GM12878 (cell line): ENCODE data around the gene GALC. TPM values are rescaled to one million over a fixed set of nuclear protein-coding genes. Genes with fewer than 3 reads are reported as not detected.

Experiments
- ATAC-seq: fragments of 200-7000 bp; cut with Tn5 transposase; 3 replicates; pipeline ENCODE4 v1.9.1; 2020; ENCODE audit warnings: mild to moderate bottlenecking, moderate library complexity
- BruUV-seq: library from RNA; stranded (reverse); fragments of 400-500 nt; replicated peaks from 2 replicates; lab custom pipeline; 2021; lab: Mats Ljungman, UMichigan
- CTCF ChIA-PET: fragments of 300-600 bp; sonication (Branson Sonifier 250); formaldehyde crosslinking; extraction: SDS; loops from one replicate; lab custom pipeline; 2021; ENCODE audit warnings: inconsistent platforms; lab: Yijun Ruan, JAX
- POLR2A ChIA-PET: fragments of 350-600 bp; formaldehyde crosslinking; extraction: SDS; loops from one replicate; lab custom pipeline; 2021; ENCODE audit warnings: inconsistent platforms; lab: Charles Lee
- RAD21 ChIA-PET: fragments of 300-600 bp; sonication (Branson Sonifier 250); formaldehyde crosslinking; loops from one replicate; lab custom pipeline; 2023; ENCODE audit warnings: antibody characterized with exemption; ENCODE audit not compliant: unreplicated experiment; lab: Charles Lee
- SMC1A ChIA-PET: fragments of 300-600 bp; sonication (Branson Sonifier 250); formaldehyde crosslinking; loops from one replicate; lab custom pipeline; 2023; ENCODE audit not compliant: unreplicated experiment, uncharacterized antibody; lab: Charles Lee
- DNase-seq: peaks from one replicate; pipeline ENCODE4 v3.0.0-alpha.2; 2011; ENCODE audit warnings: low read depth, low spot score
- FAIRE-seq: peaks from 3 replicates; lab custom pipeline; 2011; peaks lifted over from hg19 to GRCh38; lab: Jason Lieb, UNC
- H2AFZ ChIP-seq: 2 replicates; pipeline ENCODE4 v1.6.0; 2011; ENCODE audit warnings: low read depth, low read length, control low read depth; ENCODE audit not compliant: control insufficient read depth
- H3K27ac ChIP-seq: 2 replicates; pipeline ENCODE4 v1.5.1; 2011; ENCODE audit warnings: control low read depth; ENCODE audit not compliant: control insufficient read depth, insufficient read depth
- H3K27me3 ChIP-seq, 2 experiments: replicated peaks in 1 of 2; 2 replicates each; pipeline versions ENCODE4 v1.6.0 to v1.6.1; 2011; ENCODE audit warnings: low read length in 1 of 2; ENCODE audit not compliant: control insufficient read depth in 2 of 2, insufficient read depth in 2 of 2
- H3K36me3 ChIP-seq, 2 experiments: 2 replicates each; pipeline ENCODE4 v1.5.1; 2011; ENCODE audit warnings: low read length in 1 of 2; ENCODE audit not compliant: control insufficient read depth in 2 of 2, insufficient read depth in 2 of 2
- H3K4me1 ChIP-seq: 2 replicates; pipeline ENCODE4 v1.6.1; 2011; ENCODE audit warnings: mild to moderate bottlenecking, low read length, moderate library complexity, mixed read lengths; ENCODE audit not compliant: control insufficient read depth, insufficient read depth
- H3K4me2 ChIP-seq: 2 replicates; pipeline ENCODE4 v1.6.0; 2011; ENCODE audit warnings: control low read depth; ENCODE audit not compliant: control insufficient read depth, insufficient read depth
- H3K4me3 ChIP-seq: fragments of 200-600 bp; sonication (generic); 2 replicates; pipeline ENCODE4 v1.5.1; 2016
- H3K79me2 ChIP-seq: 2 replicates; pipeline ENCODE4 v1.6.0; 2011; ENCODE audit warnings: low read length; ENCODE audit not compliant: control insufficient read depth, insufficient read depth
- H3K9ac ChIP-seq: 2 replicates; pipeline ENCODE4 v1.8.0; 2011; ENCODE audit warnings: low read length, control low read depth, mixed read lengths; ENCODE audit not compliant: control insufficient read depth, insufficient read depth
- H3K9me3 ChIP-seq: replicated peaks from 3 replicates; pipeline ENCODE4 v1.5.1; 2011; ENCODE audit warnings: mild to moderate bottlenecking, low read length; ENCODE audit not compliant: control insufficient read depth, insufficient read depth
- H4K20me1 ChIP-seq: 2 replicates; pipeline ENCODE4 v1.6.0; 2011; ENCODE audit not compliant: control insufficient read depth, insufficient read depth
- FOS ChIP-seq: IDR thresholded peaks from 3 replicates; pipeline ENCODE4 v1.6.1; 2011; ENCODE audit warnings: borderline replicate concordance; ENCODE audit not compliant: insufficient read length; ENCODE audit errors: extremely low read depth
- GABPA ChIP-seq: IDR thresholded peaks from 2 replicates; pipeline ENCODE4 v1.6.1; 2014; ENCODE audit warnings: antibody characterized with exemption, low read depth, mild to moderate bottlenecking, inconsistent platforms
- LARP7 ChIP-seq: fragments of 450-650 bp; IDR thresholded peaks from 2 replicates; pipeline ENCODE4 v1.6.1; 2017; ENCODE audit warnings: mild to moderate bottlenecking
- MYB ChIP-seq: fragments of 150-350 bp; IDR thresholded peaks from 2 replicates; pipeline ENCODE4 v1.6.1; 2014; ENCODE audit warnings: mild to moderate bottlenecking, low read depth, low read length, borderline replicate concordance
- SIX5 ChIP-seq: IDR thresholded peaks from 2 replicates; pipeline ENCODE4 v1.6.1; 2011; ENCODE audit warnings: mild to moderate bottlenecking, low read depth, low read length, moderate library complexity; ENCODE audit not compliant: severe bottlenecking
- SMAD5 ChIP-seq: IDR thresholded peaks from 2 replicates; pipeline ENCODE4 v1.6.1; 2016; ENCODE audit warnings: antibody characterized with exemption, low read depth
- WGBS: methylation state at CpG from one replicate; pipeline ENCODE4 v1.1.6; 2016; ENCODE audit warnings: low lambda C conversion rate; ENCODE audit not compliant: insufficient replicate concordance, insufficient coverage; ENCODE audit errors: missing lambda C conversion rate; 5-methylcytosine and 5-hydroxymethylcytosine counted together
- in situ Hi-C: fragments of 300-500 bp; cut with MboI; formaldehyde crosslinking; loops from 9 replicates; pipeline ENCODE4 v1.14.3; 2018; ENCODE audit warnings: mixed read lengths
- intact Hi-C: fragments of 100-400 bp; cut with micrococcal nuclease; formaldehyde crosslinking; loops from one replicate; pipeline ENCODE4 v1.14.2; 2022; ENCODE audit not compliant: unreplicated experiment
- polyA plus RNA-seq, 11 experiments: library from polyadenylated mRNA; depleted of rRNA in 4 of 11; unstranded in 6 of 11; stranded (reverse) in 5 of 11; fragments of >200 nt; fragmentation: Nextera tagmentation in 4 of 11; fragmentation: Illumina TruSeq in 1 of 11; extraction: Ambion mirVana in 4 of 11; extraction: Trizol in 1 of 11; gene quantifications; 1 replicate in 1 of 11; 2 replicates in 10 of 11; pipeline versions ENCODE4 v1.2.1 to v1.2.3, GENCODE V29; 2011 to 2016; ENCODE audit warnings: inconsistent platforms in 2 of 11, missing spikeins in 2 of 11, low read depth in 1 of 11
- total RNA-seq, 4 experiments: library from RNA; depleted of rRNA in 3 of 4; stranded (reverse); fragments of >200 nt in 3 of 4; fragmentation: Illumina TruSeq in 1 of 4; extraction: Trizol in 1 of 4; gene quantifications; 2 replicates each; pipeline versions ENCODE4 v1.2.1 to v1.2.3, GENCODE V29; 2013 to 2021
- TF ChIP-seq, protein P1 (sequence below): fragments of 150-350 bp; IDR thresholded peaks from 2 replicates; pipeline ENCODE4 v1.6.1; 2014; ENCODE audit warnings: mild to moderate bottlenecking, low read depth, low read length
- TF ChIP-seq, protein P2 (sequence below): fragments of 450-650 bp; formaldehyde crosslinking; IDR thresholded peaks from 2 replicates; pipeline ENCODE4 v1.5.0; 2022; ENCODE audit warnings: mild to moderate bottlenecking, missing genetic modification characterization
- TF ChIP-seq, protein P3 (sequence below): IDR thresholded peaks from 2 replicates; pipeline ENCODE4 v1.6.1; 2012; ENCODE audit warnings: low read depth, low read length, improper control_type of control experiment
- TF ChIP-seq, protein P4 (sequence below): fragments of 450-650 bp; IDR thresholded peaks from 2 replicates; pipeline ENCODE4 v1.6.1; 2017; ENCODE audit warnings: low read depth, mild to moderate bottlenecking, moderate library complexity

GALC gene
- total and polyA plus RNA-seq, 10 of the 15 experiments (the other 5 are each of a cell fraction or from before 2014, with no cell fraction given) = 1.3 to 14.0 (median 4.5) TPM

DNA sequence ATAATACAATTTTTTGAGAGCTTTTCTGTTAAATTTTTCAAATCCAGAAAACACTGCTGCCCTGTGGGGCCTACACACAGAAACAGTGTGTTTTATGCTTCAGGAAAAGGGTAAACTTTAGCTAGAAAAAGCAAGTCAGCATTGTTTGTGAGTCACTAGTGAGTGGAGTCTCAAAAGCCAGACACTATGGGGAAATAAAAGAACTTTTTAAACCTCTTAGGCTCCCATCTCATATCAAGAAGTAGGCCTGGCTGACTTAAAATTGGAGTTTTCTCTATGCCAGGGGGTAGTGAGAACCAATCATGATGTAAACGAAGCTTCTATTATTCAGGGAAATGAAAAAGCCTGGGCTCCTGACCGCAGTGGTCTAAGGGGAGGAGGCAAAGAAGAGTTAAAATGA, 24.6 kb upstream of the GALC start (continued):
- TF ChIP-seq MYB (no peak), LARP7 (no peak)
- TF ChIP-seq, protein P1, sequence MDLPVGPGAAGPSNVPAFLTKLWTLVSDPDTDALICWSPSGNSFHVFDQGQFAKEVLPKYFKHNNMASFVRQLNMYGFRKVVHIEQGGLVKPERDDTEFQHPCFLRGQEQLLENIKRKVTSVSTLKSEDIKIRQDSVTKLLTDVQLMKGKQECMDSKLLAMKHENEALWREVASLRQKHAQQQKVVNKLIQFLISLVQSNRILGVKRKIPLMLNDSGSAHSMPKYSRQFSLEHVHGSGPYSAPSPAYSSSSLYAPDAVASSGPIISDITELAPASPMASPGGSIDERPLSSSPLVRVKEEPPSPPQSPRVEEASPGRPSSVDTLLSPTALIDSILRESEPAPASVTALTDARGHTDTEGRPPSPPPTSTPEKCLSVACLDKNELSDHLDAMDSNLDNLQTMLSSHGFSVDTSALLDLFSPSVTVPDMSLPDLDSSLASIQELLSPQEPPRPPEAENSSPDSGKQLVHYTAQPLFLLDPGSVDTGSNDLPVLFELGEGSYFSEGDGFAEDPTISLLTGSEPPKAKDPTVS = no peak
- TF ChIP-seq, protein P2, sequence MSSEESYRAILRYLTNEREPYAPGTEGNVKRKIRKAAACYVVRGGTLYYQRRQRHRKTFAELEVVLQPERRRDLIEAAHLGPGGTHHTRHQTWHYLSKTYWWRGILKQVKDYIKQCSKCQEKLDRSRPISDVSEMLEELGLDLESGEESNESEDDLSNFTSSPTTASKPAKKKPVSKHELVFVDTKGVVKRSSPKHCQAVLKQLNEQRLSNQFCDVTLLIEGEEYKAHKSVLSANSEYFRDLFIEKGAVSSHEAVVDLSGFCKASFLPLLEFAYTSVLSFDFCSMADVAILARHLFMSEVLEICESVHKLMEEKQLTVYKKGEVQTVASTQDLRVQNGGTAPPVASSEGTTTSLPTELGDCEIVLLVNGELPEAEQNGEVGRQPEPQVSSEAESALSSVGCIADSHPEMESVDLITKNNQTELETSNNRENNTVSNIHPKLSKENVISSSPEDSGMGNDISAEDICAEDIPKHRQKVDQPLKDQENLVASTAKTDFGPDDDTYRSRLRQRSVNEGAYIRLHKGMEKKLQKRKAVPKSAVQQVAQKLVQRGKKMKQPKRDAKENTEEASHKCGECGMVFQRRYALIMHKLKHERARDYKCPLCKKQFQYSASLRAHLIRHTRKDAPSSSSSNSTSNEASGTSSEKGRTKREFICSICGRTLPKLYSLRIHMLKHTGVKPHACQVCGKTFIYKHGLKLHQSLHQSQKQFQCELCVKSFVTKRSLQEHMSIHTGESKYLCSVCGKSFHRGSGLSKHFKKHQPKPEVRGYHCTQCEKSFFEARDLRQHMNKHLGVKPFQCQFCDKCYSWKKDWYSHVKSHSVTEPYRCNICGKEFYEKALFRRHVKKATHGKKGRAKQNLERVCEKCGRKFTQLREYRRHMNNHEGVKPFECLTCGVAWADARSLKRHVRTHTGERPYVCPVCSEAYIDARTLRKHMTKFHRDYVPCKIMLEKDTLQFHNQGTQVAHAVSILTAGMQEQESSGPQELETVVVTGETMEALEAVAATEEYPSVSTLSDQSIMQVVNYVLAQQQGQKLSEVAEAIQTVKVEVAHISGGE = no peak

DNA sequence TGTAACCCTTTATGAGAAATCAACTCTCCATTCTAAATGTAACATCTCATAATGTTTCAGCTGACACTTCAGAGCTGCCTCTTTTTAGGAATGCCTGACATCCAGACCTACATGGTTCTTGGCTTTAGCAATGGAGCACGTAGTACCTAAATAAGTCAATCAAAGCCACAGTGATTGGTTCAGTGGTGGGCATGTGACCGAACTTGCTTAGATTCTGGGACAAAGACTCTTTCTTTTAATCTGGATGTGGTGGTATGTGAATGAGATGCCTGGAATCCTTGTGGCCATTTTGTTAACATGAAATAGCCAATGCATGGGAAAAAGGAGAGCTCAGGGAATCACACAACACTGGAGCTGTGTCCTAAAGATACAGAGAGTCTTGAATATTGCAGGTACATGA, 23.8 kb upstream of the GALC start:
- Histone ChIP-seq H2AFZ (no peak overlapping the region), H3K27ac (no peak overlapping the region), H3K9me3 (no peaks in the 10 kb centered on the region), H3K4me2 (no peak overlapping the region), H4K20me1 (no peaks in the 10 kb centered on the region), H3K4me1 (no peaks in the 10 kb centered on the region), H3K27me3 (no peaks in the 10 kb centered on the region), H3K4me3 (no peak overlapping the region), H3K36me3 (peaks cover 0 to 2% of the 10 kb centered on the region in 2 experiments; a peak in 1 of 4 replicates), H3K79me2 (no peaks in the 10 kb centered on the region), H3K9ac (no peak overlapping the region)
- POLR2A ChIA-PET = no interaction called here
- intact Hi-C loops (loop anchor here (10.0 kb wide), 1 partner anchor 368 kb away; the partner anchor contains the start of gene SPATA7), in situ Hi-C loops (no loop called here)
- 90% methylated on average over 2 of the region's 2 CpGs for WGBS
- CTCF ChIA-PET = interaction anchor here (0.8 to 6.9 kb wide), 12 partner anchors 9 to 364 kb away, joined by 3 to 68 read pairs (median 4); partner anchors contain the start of gene GALC
- no peak for DNase-seq
- FAIRE-seq = no peak
- SMC1A ChIA-PET = interaction anchor here (0.9 to 4.4 kb wide), 9 partner anchors 8 to 173 kb away, joined by 3 to 43 read pairs (median 6); partner anchors contain the start of genes GALC and GPR65
- no peak for ATAC-seq
- BruUV-seq = no TSS peak
- RAD21 ChIA-PET = interaction anchor here (0.8 to 1.0 kb wide), 2 partner anchors 71 to 173 kb away, joined by 3 to 5 read pairs; no protein-coding TSS in a partner anchor
- TF ChIP-seq GABPA (no peak), FOS (no peak), SIX5 (no peak), SMAD5 (no peak)
- TF ChIP-seq, protein P2 = no peak
- TF ChIP-seq, protein P3, sequence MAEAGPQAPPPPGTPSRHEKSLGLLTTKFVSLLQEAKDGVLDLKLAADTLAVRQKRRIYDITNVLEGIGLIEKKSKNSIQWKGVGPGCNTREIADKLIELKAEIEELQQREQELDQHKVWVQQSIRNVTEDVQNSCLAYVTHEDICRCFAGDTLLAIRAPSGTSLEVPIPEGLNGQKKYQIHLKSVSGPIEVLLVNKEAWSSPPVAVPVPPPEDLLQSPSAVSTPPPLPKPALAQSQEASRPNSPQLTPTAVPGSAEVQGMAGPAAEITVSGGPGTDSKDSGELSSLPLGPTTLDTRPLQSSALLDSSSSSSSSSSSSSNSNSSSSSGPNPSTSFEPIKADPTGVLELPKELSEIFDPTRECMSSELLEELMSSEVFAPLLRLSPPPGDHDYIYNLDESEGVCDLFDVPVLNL = no peak
- TF ChIP-seq, protein P4, sequence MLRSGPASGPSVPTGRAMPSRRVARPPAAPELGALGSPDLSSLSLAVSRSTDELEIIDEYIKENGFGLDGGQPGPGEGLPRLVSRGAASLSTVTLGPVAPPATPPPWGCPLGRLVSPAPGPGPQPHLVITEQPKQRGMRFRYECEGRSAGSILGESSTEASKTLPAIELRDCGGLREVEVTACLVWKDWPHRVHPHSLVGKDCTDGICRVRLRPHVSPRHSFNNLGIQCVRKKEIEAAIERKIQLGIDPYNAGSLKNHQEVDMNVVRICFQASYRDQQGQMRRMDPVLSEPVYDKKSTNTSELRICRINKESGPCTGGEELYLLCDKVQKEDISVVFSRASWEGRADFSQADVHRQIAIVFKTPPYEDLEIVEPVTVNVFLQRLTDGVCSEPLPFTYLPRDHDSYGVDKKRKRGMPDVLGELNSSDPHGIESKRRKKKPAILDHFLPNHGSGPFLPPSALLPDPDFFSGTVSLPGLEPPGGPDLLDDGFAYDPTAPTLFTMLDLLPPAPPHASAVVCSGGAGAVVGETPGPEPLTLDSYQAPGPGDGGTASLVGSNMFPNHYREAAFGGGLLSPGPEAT = no peak
